ENCODE measurements around the gene PPIL1. TPM values are rescaled to one million over a fixed set of nuclear protein-coding genes. Genes with fewer than 3 reads are reported as not detected.

Gene PPIL1
- total RNA-seq, 1 experiment from 2014 or later, result 87.8 TPM

GRCh38 chr6:36904114-36904513 lies 29.5 kb upstream of the PPIL1 start:
- H4K8ac ChIP-seq (replicated peaks; ENCODE audit: insufficient read length, low read depth, low read length), result no peak overlapping the region

More at GRCh38 chr6:36904114-36904513, 29.5 kb upstream of the PPIL1 start:
- no peaks in the 10 kb centered on the region for H3K27me3 ChIP-seq (ENCODE audit: insufficient read depth, low read length)
- H2BK120ac ChIP-seq (ENCODE audit: low read depth, low read length, poor library complexity, severe bottlenecking), result no peak overlapping the region
- H3K9ac ChIP-seq (ENCODE audit: extremely low read depth, insufficient read length, low read length), result no peak overlapping the region
- H3K23me2 ChIP-seq (ENCODE audit: insufficient read length, low read depth, low read length, poor library complexity, severe bottlenecking), result no peaks in the 10 kb centered on the region
- H2BK20ac ChIP-seq (ENCODE audit: low read depth, low read length, poor library complexity, severe bottlenecking), result no peak overlapping the region
- DNase-seq, result no peak
- H3K9me3 Mint-ChIP-seq, result no peaks in the 10 kb centered on the region
- no peak for TF ChIP-seq CTCF (conservative IDR thresholded peaks at IDR 0.05)
- H3K9me3 ChIP-seq (ENCODE audit: control insufficient read depth, low read depth, low read length), result no peaks in the 10 kb centered on the region
- no peak overlapping the region for H2BK12ac ChIP-seq (ENCODE audit: insufficient read length, low read depth, low read length)
- H2AK5ac ChIP-seq (ENCODE audit: insufficient read length, low read length), result no peak overlapping the region
- H4K20me1 ChIP-seq (ENCODE audit: control insufficient read depth, insufficient read depth, insufficient read length), result no peaks in the 10 kb centered on the region
- no peak overlapping the region for H3K23ac ChIP-seq (ENCODE audit: insufficient read length, low read depth, low read length)
- H3K79me2 ChIP-seq (ENCODE audit: insufficient read depth, low read length), result no peaks in the 10 kb centered on the region
- no peak overlapping the region for H3K56ac ChIP-seq (ENCODE audit: insufficient read length, low read depth, low read length)
- H3K27ac Mint-ChIP-seq, result no peak overlapping the region
- H3T11ph ChIP-seq (ENCODE audit: low read length), result no peak overlapping the region
- no CpG with 5 or more reads among the region's 4 CpGs for WGBS (ENCODE audit: extremely low coverage, insufficient read length, low lambda C conversion rate)
- H2AFZ ChIP-seq (ENCODE audit: low read length), result no peak overlapping the region
- peaks cover 0 to 6% of the 10 kb centered on the region in 2 experiments; a peak in 2 of 4 replicates for H3K4me1 Mint-ChIP-seq
- H3K14ac ChIP-seq (ENCODE audit: insufficient read depth, low read length), result no peak overlapping the region
- H3K4me3 Mint-ChIP-seq, result no peak overlapping the region
- no peaks in the 10 kb centered on the region for H3K79me1 ChIP-seq (ENCODE audit: insufficient read depth, low read depth, low read length, poor library complexity, severe bottlenecking)
- no peak overlapping the region for H3K27ac ChIP-seq (ENCODE audit: insufficient read length, low read depth, low read length)
- H3K4me2 ChIP-seq (ENCODE audit: insufficient read depth, insufficient read length, low read length), result no peak overlapping the region
- no peak overlapping the region for H3K18ac ChIP-seq (ENCODE audit: insufficient read length, low read depth, low read length)
- H3K4ac ChIP-seq (ENCODE audit: low read depth, low read length), result no peak overlapping the region
- H2BK5ac ChIP-seq (ENCODE audit: insufficient read length, low read length), result no peak overlapping the region
- H4K91ac ChIP-seq (ENCODE audit: insufficient read length, low read depth, low read length), result no peak overlapping the region
- H2BK15ac ChIP-seq (ENCODE audit: low read depth, low read length), result no peak overlapping the region
- no peaks in the 10 kb centered on the region for H3K27me3 Mint-ChIP-seq (ENCODE audit: low read depth)
- peaks cover 2% of the 10 kb centered on the region; the same call in 1 of the 2 replicates for H3K4me1 ChIP-seq (ENCODE audit: insufficient read depth, low read length)
- H4K5ac ChIP-seq (ENCODE audit: insufficient read length, low read depth, low read length), result no peak overlapping the region
- peaks cover 0 to 6% (median 4%) of the 10 kb centered on the region in 3 experiments; a peak in 2 of 7 replicates for H3K36me3 Mint-ChIP-seq (ENCODE audit: insufficient read depth in 1 of 3, low read depth in 3 of 3)

Measured in H9 (cell line).